ENCODE data around the gene PTPN11. TPM values are rescaled to one million over a fixed set of nuclear protein-coding genes. Genes with fewer than 3 reads are reported as not detected.

PTPN11 gene
- total and polyA plus RNA-seq, 9 donors: 22.1 to 94.6 (median 62.7) TPM

DNA sequence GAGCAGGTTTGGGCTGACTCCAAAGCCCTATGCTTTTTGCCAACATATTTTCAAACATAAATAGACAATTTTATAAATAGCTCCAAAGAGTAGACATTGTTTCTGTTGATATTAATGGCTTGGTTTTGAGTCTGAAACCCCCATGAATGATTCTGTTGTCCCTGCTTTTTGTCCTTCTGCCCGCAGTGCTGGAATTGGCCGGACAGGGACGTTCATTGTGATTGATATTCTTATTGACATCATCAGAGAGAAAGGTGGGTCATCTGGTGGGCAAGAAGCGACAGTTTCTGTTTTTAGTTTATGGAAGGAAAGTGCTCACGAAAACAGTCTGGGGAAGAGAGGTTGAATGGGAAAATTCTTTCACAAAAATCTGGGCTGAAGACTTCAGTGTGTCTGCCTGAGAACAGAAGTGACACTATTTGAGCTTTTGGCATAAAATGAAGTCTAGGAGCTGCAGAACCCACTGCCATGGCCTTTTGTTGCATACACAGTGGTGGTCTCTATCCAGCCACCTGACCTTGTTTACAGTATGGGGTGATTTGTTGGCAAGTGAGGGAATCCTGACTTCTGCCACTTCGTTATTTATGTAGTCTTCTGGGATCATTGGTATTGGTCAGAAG is 69.6 kb downstream of the PTPN11 start:
- DNase-seq: no peak
- Histone ChIP-seq H3K27me3 (no peaks in the 10 kb centered on the region), H3K27ac (no peak overlapping the region), H3K9me3 (no peaks in the 10 kb centered on the region), H3K36me3 (no peaks in the 10 kb centered on the region), H3K4me3 (no peak overlapping the region), H3K4me1 (ENCODE audit: insufficient read depth) (no peaks in the 10 kb centered on the region)
- intact Hi-C loops (cut with DNase I): no loop called here
- 78 to 87% (median 82%) methylated on average over 6 of the region's 6 CpGs for WGBS, 3 donors
- TF ChIP-seq EP300 (IDR thresholded peaks at IDR 0.05) (no peak), CTCF (IDR thresholded peaks at IDR 0.05) (no peak), POLR2A (IDR thresholded peaks at IDR 0.05) (no peak)

DNA sequence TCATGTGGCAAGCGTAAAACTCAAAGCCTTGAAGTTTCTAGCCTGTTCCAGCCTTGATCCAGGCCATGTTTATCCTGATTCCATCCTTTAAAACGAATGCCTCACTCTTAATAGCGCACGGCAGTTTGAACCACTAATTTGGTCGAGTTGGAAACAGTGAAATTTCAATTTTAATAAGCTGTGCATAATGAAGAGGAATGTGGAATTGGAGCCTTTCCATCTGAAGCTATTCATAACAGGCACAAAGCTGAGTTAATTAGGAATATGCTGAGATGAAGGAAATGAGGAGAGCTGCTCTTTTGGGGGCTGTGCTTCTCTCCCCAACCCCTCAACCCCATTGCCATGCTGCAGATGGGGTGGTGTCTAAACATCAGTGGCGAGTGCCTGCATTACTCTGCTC is 70.7 kb downstream of the PTPN11 start:
- Histone ChIP-seq H3K4me3 (no peak overlapping the region), H3K27me3 (no peaks in the 10 kb centered on the region), H3K4me1 (ENCODE audit: insufficient read depth) (no peaks in the 10 kb centered on the region), H3K36me3 (no peaks in the 10 kb centered on the region), H3K27ac (no peak overlapping the region), H3K9me3 (no peaks in the 10 kb centered on the region)
- intact Hi-C loops (cut with DNase I): no loop called here
- no peak for DNase-seq
- TF ChIP-seq CTCF (IDR thresholded peaks at IDR 0.05) (no peak), POLR2A (IDR thresholded peaks at IDR 0.05) (no peak), EP300 (IDR thresholded peaks at IDR 0.05) (no peak)
- 63 to 74% (median 65%) methylated on average over 6 of the region's 6 CpGs for WGBS, 3 donors

DNA sequence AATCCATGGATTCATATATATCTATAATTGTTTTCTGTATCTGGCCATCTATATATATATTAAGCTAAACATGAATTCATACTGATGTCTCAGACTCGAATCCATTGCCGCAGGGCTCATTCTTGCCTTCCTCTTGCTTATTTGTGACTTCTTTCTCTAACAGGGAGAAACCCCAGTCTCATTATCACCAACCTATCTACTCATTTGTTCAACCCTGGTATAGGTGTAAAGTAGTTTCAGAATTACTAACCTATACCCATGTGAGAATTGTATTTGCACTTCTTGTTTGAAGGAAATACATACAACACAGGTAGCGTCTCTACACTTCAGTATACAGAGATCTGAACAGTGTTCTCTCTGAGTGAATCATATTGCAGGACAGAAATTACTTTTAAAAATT is 77.7 kb downstream of the PTPN11 start:
- Histone ChIP-seq H3K27me3 (no peaks in the 10 kb centered on the region), H3K36me3 (no peaks in the 10 kb centered on the region), H3K4me1 (ENCODE audit: insufficient read depth) (no peaks in the 10 kb centered on the region), H3K9me3 (no peaks in the 10 kb centered on the region), H3K27ac (no peak overlapping the region), H3K4me3 (no peak overlapping the region)
- 95 to 98% (median 96%) methylated on average over 3 of the region's 3 CpGs for WGBS, 3 donors
- intact Hi-C loops (cut with DNase I): no loop called here
- TF ChIP-seq CTCF (IDR thresholded peaks at IDR 0.05) (no peak), POLR2A (IDR thresholded peaks at IDR 0.05) (no peak), EP300 (IDR thresholded peaks at IDR 0.05) (no peak)
- no peak for DNase-seq

DNA sequence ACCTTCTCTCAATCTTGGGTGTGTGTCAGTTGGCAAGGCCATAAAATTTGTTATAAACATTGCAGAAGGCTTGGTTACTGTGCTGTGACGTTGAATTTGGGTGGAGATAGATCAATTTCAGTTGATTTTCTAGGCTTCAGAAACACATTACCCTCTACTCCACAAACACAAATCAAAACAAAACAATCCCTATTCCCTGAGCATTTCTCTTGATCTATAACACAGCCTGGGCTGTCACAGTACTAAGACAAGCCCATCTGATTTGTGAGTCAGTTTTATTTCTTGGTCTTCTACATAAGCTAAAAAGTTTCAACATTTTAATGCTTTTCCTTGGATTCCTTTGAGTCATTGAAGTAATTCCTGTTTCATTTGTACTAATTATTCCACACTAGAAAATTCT is 79.8 kb downstream of the PTPN11 start:
- H3K27me3 ChIP-seq: no peaks in the 10 kb centered on the region
- no peak overlapping the region for H3K27ac ChIP-seq
- 89 to 93% (median 92%) methylated on average over 1 of the region's 1 CpG for WGBS, 3 donors
- DNase-seq: no peak
- no peaks in the 10 kb centered on the region for H3K4me1 ChIP-seq (ENCODE audit: insufficient read depth)
- no peaks in the 10 kb centered on the region for H3K9me3 ChIP-seq
- intact Hi-C loops (cut with DNase I): no loop called here
- H3K36me3 ChIP-seq: no peaks in the 10 kb centered on the region
- TF ChIP-seq EP300 (IDR thresholded peaks at IDR 0.05) (no peak), CTCF (IDR thresholded peaks at IDR 0.05) (no peak), POLR2A (IDR thresholded peaks at IDR 0.05) (no peak)
- H3K4me3 ChIP-seq: no peak overlapping the region
